Measurements from ENCODE around the gene HS3ST5.
"Not testable (repeated sequence)": the region's sequence is repeated elsewhere in the genome, so short reads cannot be mapped to it uniquely, and the experiment has no call there.

Gene HS3ST5

GRCh38 chr6:114327074-114327473 lies 15.7 kb downstream of the HS3ST5 start:
- DNase-seq = no peak

DNA sequence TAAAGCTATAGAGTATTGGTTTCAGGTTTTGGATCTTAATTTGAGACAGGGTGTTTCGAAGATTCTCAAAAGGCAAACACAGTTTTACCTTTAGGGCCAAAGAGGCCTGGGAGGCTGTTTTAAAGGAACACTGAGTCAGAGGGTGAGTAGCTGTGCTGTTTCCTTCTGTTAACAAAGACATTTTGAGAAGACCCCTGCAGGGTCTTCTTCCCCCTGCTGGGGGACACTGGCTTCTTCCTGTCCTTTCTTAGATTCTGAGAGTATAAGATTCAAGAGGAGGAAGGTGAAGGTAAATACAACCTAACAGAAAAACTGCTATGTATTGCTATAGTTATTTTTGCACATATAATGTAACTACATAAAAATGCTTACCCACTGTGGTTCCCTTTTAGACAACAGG lies 19.0 kb downstream of the HS3ST5 start:
- DNase-seq = no peak

- no peak for DNase-seq
Measured at GRCh38 chr6:114319749-114320148, 23.1 kb downstream of the HS3ST5 start.

- DNase-seq = no peak
Measured at GRCh38 chr6:114315831-114316595, 26.8 kb downstream of the HS3ST5 start.

DNA sequence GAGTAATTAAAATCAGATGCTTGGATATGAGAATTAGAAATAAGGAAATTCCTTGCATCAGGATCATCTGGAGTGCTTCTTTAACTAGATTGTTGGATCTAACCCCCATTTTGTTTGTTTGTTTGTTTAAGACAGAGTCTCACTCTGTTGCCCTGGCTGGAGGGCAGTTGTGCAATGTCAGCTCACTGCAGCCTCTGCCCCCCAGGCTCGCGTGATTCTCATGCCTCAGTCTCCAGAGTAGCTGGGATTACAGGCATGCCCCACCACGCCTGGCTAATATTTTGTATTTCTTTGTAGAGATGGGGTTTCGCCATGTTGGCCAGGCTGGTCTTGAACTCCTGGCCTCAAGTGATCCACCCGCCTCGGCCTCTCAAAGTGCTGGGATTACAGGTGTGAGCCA lies 29.0 kb downstream of the HS3ST5 start:
- not testable (repeated sequence) for DNase-seq

- no peak for DNase-seq
Measured at GRCh38 chr6:114312931-114313330, 29.9 kb downstream of the HS3ST5 start.

- DNase-seq = no peak
Measured at GRCh38 chr6:114310053-114310452, 32.8 kb downstream of the HS3ST5 start.

GRCh38 chr6:114304304-114304887 lies 38.4 kb downstream of the HS3ST5 start:
- DNase-seq = peak; percentile 2

- DNase-seq = no peak
Measured at GRCh38 chr6:114301596-114302219, 41.1 kb downstream of the HS3ST5 start.

GRCh38 chr6:114297135-114297534 lies 45.7 kb downstream of the HS3ST5 start:
- no peak for DNase-seq

- no peak for DNase-seq
Measured at GRCh38 chr6:114292431-114292830, 50.4 kb downstream of the HS3ST5 start.

DNA sequence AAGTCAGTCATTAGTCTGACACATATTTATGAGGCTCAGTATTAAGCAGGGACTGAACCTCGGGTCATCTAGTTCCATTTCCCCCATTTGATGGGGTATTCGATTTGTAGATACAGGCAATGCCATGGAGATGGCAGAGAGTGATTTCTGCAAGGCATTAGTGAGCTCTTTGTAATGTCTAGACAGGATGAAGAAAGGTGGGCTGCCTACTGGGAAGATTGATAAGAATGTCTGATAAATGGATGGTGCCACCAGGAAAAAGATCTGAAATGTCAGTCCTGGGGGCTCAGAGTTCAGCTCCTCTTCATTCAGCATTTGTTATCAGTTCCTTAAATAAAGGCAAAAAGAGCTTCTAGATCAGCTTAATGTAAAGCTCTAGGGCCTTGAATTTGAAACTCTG lies 51.4 kb downstream of the HS3ST5 start:
- no peak for DNase-seq

DNA sequence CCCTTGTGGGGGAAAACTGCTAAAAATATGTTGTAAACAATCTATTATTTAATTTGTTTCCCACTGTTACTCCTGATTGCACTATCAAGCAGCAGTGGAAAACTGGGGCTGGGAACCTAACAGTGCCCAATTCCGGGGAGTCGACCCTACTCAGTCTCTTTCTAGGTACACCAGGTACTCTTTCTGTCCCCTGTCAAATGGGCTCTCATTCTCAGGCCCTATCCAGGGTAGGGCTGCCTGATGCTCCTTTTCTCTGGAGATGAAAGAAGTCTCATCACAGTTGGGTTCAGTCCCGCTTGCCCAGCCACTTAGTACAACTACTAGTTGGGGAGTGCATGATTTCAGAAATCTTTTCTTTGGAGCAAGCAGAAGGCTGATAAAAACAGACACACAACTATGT lies 52.0 kb downstream of the HS3ST5 start:
- DNase-seq = no peak

GRCh38 chr6:114288701-114289495 lies 53.9 kb downstream of the HS3ST5 start:
- DNase-seq = no peak

GRCh38 chr6:114287461-114287860 lies 55.4 kb downstream of the HS3ST5 start:
- no peak for DNase-seq

DNA sequence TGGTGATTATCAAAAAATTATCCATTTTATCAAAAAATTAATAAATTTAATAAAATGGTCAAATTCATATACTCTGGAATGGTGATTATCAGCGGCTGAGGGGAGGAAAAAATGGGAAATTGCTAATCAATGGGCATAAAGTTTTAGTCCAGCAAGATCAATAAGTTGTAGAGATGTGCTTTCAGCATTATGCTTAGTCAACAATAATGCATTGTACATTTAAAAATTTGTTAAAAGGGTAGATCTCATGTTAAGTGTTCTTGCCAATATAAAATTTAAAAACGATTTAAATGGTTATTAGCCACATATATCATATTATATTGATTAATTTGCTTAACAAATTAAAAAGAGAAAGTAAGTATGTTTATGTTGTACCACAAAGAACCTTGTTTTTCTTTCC lies 56.6 kb downstream of the HS3ST5 start:
- DNase-seq = no peak

- no peak for DNase-seq
Measured at GRCh38 chr6:114284281-114284680, 58.5 kb downstream of the HS3ST5 start.

DNA sequence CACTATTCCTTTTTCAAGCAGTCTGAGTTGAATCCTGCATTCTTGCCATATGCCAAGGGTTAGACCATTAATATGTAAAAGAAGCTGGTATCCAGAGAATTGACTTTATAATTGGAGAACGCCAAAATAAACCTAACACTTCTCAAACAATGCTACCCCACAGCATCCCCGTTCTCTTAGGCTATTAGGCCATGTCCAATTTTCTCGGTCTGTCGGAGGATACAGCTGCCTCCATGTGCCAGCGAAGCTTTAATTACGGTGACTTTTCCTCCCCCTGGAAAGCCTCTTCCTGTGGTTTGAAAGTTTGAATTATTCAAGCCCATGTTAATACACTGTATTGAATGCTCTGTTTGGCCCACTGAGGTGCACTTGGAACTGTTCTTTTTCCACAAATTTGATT lies 60.5 kb downstream of the HS3ST5 start:
- no peak for DNase-seq

GRCh38 chr6:114281496-114281895 lies 61.3 kb downstream of the HS3ST5 start:
- no peak for DNase-seq

DNA sequence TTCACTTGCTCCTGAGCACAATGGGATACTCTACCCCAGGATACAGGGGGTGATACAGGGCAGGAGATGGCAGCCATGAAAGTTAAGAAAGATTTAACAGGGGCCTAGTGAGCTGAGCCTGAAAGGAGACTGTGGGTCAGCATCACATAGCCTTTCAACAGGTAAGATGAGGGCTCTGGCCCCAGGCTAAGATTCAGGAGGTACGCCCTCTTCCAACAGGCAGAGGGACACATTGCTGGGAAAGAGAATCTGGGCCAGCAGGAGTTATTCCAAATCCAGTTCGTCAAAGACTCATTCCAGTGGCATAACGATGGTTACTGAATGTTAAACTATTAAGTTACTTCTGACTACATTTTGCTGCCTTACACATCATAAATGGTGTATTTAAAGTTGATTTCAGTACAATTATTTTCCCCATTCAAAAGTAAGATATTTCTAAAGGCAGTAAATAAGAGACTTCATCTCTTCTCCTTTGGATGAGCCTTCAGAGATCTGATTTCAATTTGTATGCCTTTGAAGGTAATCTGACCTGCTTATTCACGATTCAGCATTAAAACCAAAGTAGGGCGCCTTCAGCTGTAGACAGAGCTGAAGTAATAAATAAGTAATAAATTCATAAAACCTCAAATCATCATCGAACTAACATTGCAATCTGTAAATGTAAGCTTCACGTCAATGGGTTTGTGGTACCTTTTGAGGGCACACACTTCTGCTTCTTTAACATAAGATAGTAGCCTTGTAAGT lies 62.4 kb downstream of the HS3ST5 start:
- no peak for DNase-seq

GRCh38 chr6:114277220-114277619 lies 65.6 kb downstream of the HS3ST5 start:
- no peak for DNase-seq

GRCh38 chr6:114276783-114277182 lies 66.0 kb downstream of the HS3ST5 start:
- no peak for DNase-seq

DNA sequence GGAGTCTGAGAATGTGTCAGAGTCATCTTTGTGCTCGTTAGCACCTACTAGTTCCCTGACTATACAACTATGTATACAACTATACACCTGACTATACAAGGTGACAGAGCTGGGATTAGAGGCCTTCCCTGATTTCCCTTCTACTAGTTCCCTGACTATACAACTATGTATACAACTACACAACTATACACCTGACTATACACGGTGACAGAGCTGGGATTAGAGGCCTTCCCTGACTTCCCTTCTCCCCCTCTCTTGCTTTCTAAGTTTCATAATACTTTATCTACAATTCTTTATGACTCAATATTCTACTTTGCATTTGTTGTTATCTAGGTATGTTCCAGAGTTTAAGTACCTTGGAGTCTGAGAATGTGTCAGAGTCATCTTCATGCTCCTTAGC lies 68.0 kb downstream of the HS3ST5 start:
- no peak for DNase-seq

Measured in activated CD4-positive, alpha-beta T cell treated with anti-CD3 and anti-CD28 coated beads, Interleukin-2, Interleukin-6, amounts not matched to agents 100 ng/mL and 50 ng/mL, durations not matched to agents 16 hours and 8 hours (primary cell).